NCI-H82 treated with DMSO at 0.1 percent for 48 hours (cell line): Measurements from ENCODE around the gene USP2.
A peak's percentile ranks its signal among the peaks of the same experiment; 100 is the strongest.

Experiments
- DNase-seq: peaks from one replicate; lab custom pipeline; 2025; ENCODE audit not compliant: unreplicated experiment; lab: John Stamatoyannopoulos, UW

USP2 gene

DNA sequence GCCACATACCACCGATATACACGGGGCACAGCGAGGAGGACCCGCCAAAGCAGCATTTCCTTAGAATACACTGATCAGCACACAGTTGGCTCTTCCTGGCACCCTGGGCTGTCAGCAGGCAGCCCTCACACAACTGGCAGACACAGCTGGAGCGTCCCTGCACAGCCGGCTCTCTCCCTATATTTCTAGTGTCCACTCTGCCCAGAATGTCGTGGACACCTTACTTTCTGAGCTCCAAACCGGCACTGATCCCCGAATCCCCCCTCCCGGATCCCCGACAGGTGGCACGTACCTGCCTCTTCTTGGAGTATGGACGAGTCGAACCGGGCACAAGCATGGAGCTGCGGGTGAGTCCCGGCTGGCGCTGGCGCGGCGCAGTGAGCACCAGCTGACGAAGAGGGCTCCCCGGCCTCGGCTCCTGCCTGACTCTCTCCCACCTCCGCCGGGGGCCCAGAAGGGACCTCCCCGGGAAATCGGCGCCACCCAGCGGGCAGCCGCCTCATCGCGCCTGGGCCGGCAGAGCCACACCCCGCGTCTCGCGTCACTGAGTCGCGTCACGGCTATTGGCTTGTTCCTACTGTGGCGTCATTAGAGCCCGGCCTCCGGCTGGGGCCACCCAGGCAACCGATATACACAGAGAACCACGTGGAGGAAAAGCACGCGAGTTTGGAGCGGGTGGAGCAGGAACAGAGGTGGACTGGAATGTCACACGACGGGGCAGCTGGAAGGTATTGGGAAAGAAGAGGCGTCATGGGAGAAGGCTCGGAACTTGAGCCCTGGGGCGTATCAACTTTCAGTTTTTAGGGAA lies at the start of gene USP2:
Gene USP2 (minus strand): TSS at position 510 of the 808 bp plus-strand sequence. CDS start 8,210 bp downstream, outside the sequence.
- DNase-seq: peak; percentile 79

DNA sequence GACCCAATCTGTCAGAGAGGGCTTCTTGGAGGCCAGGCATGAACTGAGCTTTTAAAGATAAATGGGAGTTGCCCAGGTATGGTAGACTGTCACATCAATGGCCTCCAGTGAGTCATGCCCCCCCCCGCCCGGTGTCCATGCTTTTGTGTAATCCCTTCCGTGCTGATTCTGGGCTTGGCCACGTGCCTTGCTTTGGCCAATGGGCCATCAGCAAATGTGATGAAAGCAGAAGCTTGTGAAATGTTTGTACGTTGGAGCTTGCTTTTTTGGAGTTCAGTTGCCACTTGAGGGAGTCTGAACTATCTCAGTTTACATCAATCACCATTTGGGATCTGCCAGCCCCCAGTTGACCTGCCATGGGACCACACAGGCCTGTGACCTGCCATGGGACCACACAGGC lies 45.8 kb upstream of the USP2 start:
- DNase-seq: no peak

DNA sequence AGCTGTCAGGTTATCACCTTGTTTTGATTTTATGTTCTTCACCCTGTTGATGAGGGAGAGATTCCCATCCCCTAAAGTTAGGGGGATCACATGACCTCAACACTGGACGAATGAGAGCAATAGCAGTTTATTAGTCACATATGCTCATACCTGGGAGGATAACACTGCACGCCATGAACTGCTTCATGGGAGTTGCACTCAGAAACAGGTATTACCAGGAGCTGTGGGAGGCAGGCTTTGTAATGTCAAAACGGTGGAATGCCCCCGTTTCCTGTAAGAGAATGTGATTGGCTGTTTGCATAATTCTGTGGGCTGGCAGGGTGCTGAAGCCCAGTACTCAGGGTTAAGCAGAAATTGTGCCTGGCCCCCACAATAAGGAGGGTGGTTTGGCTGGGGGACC lies 44.7 kb upstream of the USP2 start:
- DNase-seq: no peak

DNA sequence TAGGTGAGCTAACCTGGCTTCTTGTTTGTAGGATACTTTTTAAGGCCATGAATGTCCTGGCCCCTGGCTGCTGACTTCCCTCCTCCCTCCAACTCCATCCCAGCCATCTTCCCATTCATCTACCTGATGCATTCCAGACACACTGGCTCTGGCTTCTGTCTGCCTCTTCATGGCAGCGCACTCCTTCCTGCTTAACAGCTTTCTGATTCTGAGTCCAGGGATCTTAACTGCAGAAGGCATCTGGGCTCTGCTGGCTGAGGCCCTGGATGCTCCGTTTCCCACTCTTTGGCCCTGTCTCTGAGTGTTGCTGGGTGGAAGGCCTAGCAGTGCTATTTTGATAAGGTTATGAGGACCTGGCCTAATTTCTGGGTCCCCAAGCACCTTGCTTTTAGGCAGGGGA lies 43.3 kb upstream of the USP2 start:
- DNase-seq: no peak

DNA sequence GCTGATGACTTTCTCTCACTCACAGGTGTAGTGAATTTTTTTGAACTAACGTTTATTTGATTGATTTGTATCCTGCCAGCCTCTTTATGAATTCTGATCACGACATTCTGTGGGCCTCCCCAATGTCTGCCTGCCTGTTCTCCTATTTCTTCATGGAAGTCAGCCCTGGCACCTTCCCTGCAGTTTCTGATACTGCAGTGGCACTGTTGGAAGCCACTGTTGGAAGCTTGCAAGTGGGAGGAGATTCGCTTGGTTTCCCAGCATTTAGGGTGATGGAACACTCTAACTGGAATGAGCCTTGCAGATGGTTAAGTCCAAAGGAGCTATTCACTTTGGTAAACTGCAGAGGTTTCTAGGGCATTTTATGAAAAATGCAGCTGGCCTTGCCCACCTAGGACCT lies 42.8 kb upstream of the USP2 start:
- DNase-seq: no peak

DNA sequence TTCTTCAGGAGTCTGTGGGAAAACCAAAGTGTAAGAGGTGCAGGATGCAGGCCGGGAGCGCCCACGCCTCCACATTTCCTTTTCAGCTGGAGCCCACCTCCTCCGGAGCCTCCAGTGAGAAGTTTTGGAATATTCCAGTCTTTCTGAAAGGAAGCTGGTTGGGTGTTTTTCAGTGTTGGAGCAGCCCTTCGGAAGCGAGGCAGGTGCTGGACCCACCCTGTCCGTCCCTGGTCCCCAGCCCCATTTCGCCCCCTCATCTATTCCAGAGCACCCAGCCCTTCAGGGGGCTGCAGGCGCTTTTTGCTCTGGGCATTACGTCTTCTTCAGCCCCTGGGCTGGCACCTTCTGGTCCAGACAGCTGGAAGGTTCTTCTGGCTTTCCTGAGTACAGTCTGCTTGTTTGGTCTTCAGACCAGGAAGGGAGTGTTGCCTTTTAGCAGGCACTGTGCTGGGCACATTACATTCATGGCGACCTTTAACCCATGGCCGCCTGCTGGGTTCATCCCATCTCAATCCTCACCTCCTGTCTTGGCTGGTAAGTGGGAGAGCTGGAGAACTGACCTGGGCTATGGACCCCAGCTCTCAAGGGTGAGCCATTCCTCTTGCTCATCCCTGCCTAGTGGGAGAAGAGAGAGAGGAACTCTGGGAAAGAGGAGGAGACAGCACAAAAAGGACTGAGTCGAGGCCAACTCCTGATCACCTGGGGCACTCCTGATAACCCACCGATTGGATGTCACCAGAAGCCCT lies 42.2 kb upstream of the USP2 start:
- DNase-seq: no peak

DNA sequence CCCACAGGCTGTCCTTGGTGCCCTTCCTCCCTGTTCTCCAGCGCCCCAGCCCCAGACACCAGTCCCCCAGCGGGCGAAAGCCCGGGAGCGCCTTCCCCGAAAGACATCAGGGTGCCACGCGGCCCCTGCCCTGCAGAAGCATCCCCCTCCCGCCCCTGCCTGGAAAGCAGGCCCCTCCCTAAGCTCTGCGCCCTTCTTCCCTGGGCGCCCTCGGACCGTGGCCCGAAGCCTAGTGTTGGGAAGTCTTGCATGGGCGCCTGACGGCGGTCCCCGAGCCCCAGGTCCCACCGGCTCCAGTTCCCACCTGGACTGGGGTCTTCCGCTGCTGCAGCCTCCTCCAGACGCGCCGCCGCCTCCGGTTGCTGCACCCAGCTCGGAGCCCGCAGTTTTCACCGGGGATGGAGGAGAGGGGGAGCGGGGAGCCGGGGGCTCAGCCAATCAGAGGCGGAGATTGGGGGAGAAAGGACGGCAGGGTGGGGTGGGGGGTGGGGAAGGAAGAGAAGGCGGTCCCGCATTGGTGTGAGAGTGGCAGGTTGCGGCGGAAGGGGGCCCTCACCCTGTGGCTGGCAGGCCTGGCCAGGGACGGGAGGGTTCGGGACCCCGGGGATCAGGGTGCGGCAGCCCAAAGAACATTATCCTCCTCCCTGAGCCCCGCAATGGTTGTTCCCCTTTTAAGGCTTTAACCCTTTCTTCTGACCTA lies 41.5 kb upstream of the USP2 start, which contains the start of gene THY1:
Gene THY1 (minus strand): TSS at position 364 of the 700 bp plus-strand sequence. CDS start 2,267 bp downstream, outside the sequence.
- DNase-seq: no peak

GRCh38 chr11:119421941-119422808 lies 40.7 kb upstream of the USP2 start:
- DNase-seq: peak; percentile 18

DNA sequence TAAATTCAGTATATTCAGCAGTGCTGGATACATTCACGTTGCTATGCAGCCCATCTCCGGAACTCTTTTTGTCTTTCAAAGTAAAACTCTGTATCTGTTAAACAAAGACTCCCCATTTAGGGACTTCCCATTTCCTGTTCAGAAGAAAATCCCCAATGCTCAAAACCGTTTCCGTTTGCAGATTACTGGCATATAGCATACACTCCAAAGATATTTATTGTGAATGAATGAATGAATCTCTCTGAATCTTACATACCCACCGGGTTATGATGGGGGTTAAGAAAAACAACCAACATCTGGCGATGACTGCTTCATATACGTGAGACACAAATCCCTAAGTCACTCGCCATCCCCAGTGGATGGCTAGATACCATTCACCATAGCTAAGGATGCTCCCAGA lies 39.9 kb upstream of the USP2 start:
- no peak for DNase-seq

GRCh38 chr11:119420631-119421030 lies 39.1 kb upstream of the USP2 start:
- DNase-seq: no peak

- no peak for DNase-seq
Observed at GRCh38 chr11:119419834-119420492, 38.5 kb upstream of the USP2 start.

DNA sequence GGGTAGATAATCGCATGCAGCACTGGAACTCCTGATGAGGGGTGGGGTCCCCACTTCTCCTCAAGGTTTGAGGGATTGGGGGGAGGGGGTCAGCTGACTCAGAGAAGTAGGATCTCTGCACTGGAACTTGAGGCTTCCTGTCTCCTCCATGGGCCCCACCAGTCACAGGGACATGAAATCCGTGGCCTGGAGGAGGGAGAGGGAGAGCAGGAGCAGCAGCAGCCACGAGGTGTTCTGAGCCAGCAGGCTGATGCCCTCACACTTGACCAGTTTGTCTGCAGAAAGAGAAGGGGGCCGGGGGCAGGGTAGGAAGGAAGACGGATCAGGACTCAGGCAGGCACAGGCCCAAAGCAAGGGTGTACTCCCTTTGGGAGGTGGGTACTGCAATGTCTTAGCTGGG lies 37.8 kb upstream of the USP2 start:
- no peak for DNase-seq

- no peak for DNase-seq
Observed at GRCh38 chr11:119418759-119419158, 37.3 kb upstream of the USP2 start.

DNA sequence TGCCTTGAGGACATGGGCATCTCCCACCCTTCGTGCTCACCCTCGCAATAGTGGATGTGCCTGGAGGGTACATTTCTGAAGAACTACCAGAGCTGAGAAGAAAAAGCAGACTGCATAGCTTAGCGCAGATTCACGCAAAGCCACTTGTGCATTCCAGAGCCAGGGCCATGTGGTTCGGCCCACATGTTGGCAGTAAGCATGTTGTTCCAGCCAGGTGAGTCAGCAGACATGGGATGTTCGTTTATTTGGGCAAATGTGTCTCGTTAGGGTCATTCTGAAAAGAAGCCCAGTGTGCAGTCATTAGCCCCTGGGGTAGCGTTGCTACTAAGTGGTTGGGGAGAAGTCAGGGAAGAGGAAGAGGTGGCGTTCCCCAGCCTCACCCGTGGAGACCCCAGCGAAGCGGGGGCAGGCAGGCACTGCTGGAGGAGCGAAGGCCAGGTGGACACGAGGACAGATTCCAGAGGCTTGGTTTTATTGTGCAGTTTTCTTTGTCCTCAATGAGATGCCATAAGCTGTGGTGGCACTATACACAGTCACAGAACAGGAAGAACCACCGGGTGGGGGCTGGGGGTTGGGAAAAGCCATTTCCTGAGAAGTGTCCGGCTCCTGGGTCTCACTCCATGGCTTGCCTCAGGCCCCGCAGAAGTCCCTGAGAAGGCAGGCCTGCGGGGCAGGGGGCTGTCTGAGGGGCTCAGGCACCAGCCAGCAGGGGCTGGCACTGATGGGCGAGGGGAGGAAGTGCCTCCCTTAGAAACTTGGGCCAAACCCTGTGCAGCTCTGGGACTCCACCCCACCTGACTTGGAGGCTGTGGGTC lies 36.4 kb upstream of the USP2 start:
- no peak for DNase-seq

DNA sequence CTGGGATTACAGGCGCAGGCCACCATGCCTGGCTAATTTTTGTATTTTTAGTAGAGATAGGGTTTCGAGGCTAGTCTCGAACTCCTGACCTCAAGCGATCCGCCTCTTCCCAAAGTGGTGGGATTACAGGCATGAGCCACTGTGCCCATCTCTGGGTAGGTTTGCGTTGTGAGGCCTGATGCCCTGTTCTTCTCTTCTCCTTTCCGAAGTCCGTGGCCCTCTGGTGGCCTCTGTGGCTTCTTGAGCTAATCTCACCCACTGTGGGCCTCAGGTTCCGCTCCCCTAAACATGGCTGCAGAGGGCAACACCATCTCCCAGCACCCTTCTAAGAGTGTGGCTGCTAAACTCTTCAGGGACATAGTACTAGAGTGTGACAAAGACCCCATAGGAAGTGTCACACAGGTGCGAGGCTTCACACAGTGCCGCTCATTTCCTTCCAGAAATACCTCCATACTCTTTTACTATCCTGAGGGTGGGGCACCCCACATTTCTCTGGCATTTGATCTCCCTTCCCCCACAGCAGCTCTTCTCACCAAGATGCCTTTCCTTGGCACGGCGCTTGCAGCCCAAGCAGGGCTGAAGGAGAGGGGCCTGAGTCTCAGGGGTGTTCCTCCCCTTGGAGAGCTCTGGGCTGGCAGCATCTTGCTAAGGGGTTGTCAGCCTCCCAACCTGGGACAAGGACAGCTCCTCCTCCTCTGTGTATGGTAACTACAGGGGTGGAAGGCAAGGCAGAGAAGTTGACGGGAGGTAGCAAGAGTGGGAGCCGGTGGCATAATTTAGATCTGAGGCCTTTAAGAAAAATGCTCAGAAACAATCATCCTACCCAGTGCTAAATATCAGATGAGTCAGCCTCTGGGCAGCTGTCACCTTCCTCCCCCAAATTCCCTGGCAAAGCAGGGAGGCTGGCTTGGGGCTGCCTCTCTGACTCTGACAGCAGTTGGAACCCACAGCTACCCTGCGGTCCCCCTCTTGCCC lies 35.4 kb upstream of the USP2 start:
- no peak for DNase-seq

DNA sequence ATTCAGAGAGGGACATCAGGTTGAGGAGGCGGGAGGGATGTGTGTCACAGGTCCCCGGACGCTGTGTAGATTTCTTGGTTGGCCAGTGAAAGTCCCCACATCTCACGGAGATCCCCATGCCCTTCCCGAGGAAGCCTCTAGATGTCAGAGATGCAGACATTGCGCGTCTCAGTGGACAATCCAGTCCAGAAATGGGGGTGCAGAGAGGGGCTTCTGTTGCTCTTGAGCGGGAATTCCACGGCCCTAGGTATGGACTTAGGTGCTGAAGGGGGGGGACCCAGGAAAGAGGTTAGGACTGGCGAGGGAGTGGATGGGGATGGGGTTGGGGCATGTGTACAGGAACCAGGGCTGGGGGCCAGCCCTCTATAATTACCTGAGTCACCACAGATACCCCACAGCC lies 34.5 kb upstream of the USP2 start:
- no peak for DNase-seq

DNA sequence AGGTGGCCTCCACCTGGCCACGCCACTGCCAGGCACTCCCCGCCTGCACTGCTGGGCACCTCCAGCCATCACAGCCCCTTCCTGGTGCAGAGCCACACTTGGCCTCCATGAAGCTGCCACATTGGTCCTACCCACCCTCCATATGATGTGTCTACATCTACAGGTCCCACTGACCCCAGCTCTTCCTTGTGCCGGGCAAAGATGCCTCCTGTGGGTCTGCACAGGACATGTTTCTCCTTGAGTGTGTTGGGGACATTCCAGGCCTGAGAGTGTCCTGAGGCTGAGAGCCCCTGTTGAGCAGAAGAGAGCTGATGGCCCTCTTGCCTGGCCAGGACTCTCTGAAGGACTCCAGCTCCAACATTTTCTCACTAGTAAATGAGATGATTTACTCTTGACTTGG lies 34.0 kb upstream of the USP2 start:
- DNase-seq: no peak

GRCh38 chr11:119414734-119415133 lies 33.2 kb upstream of the USP2 start:
- DNase-seq: no peak
